H1 (cell line): ENCODE measurements around the gene MYL5. TPM values are rescaled to one million over a fixed set of nuclear protein-coding genes. Genes with fewer than 3 reads are reported as not detected.

ENCODE experiments used
- CTCF ChIA-PET: fragments of 300-600 bp; sonication (Branson Sonifier 250); formaldehyde crosslinking; loops from one replicate; lab custom pipeline; 2021; ENCODE audit not compliant: partially characterized antibody; lab: Charles Lee
- POLR2A ChIA-PET: fragments of 300-600 bp; sonication (Branson Sonifier 250); formaldehyde crosslinking; loops from one replicate; lab custom pipeline; 2021; ENCODE audit warnings: inconsistent platforms; ENCODE audit not compliant: partially characterized antibody; lab: Charles Lee
- DNase-seq, 2 experiments: peaks; one replicate each; pipeline versions ENCODE4 v3.0.0 to v3.0.0-alpha.2; 2010 to 2022; ENCODE audit warnings: low spot score in 2 of 2, low read depth in 1 of 2, mixed read lengths in 1 of 2
- FAIRE-seq: peaks from 2 replicates; lab custom pipeline; 2011; peaks lifted over from hg19 to GRCh38; lab: Jason Lieb, UNC
- H2AFZ ChIP-seq: 2 replicates; pipeline ENCODE4 v1.8.1; 2012; ENCODE audit warnings: low read length, inconsistent platforms
- H2AK5ac ChIP-seq: 2 replicates; pipeline ENCODE4 v1.6.1; 2013; ENCODE audit warnings: low read depth, low read length
- H2BK120ac ChIP-seq: replicated peaks from 2 replicates; pipeline ENCODE3; 2013; ENCODE audit warnings: low read depth, low read length, inconsistent platforms
- H2BK12ac ChIP-seq: 2 replicates; pipeline ENCODE4 v1.6.1; 2013; ENCODE audit warnings: low read depth, low read length
- H2BK15ac ChIP-seq: 2 replicates; pipeline ENCODE4 v1.6.1; 2013; ENCODE audit warnings: low read length
- H2BK20ac ChIP-seq: 2 replicates; pipeline ENCODE4 v1.6.1; 2013; ENCODE audit warnings: low read length
- H2BK5ac ChIP-seq: 2 replicates; pipeline ENCODE4 v1.6.1; 2013; ENCODE audit warnings: low read depth, low read length
- H3K14ac ChIP-seq: 2 replicates; pipeline ENCODE4 v1.6.1; 2013; ENCODE audit warnings: inconsistent platforms; ENCODE audit not compliant: insufficient read length
- H3K18ac ChIP-seq: 2 replicates; pipeline ENCODE4 v1.6.1; 2013; ENCODE audit warnings: low read length; ENCODE audit errors: extremely low read depth
- H3K23ac ChIP-seq: 2 replicates; pipeline ENCODE4 v1.6.1; 2013; ENCODE audit warnings: inconsistent platforms; ENCODE audit not compliant: insufficient read length
- H3K23me2 ChIP-seq: 2 replicates; pipeline ENCODE4 v1.6.1; 2013; ENCODE audit warnings: low read depth, low read length
- H3K27ac ChIP-seq: 2 replicates; pipeline ENCODE4 v1.6.1; 2011; ENCODE audit warnings: low read depth, low read length, inconsistent platforms
- H3K27me3 ChIP-seq, 4 experiments: replicated peaks in 1 of 4; 1 replicate in 1 of 4; 2 replicates in 3 of 4; pipeline versions ENCODE4 v1.6.1 to v1.8.1; 2011 to 2013; ENCODE audit warnings: low read length in 3 of 4, mild to moderate bottlenecking in 3 of 4, inconsistent platforms in 2 of 4, mixed read lengths in 2 of 4, moderate library complexity in 1 of 4; ENCODE audit not compliant: control insufficient read depth in 3 of 4, insufficient read depth in 3 of 4; ENCODE audit errors: extremely low read depth in 1 of 4
- H3K36me3 ChIP-seq, 4 experiments: 2 replicates each; pipeline versions ENCODE4 v1.6.1 to v1.8.1; 2011 to 2013; ENCODE audit warnings: mild to moderate bottlenecking in 4 of 4, low read length in 3 of 4, moderate library complexity in 2 of 4, control low read depth in 1 of 4, inconsistent platforms in 1 of 4; ENCODE audit not compliant: insufficient read depth in 4 of 4, control insufficient read depth in 2 of 4
- H3K4ac ChIP-seq: replicated peaks from 2 replicates; pipeline ENCODE3; 2013; ENCODE audit warnings: low read length, low read depth, mixed read lengths, inconsistent platforms; ENCODE audit not compliant: insufficient read length
- H3K4me1 ChIP-seq, 4 experiments: replicated peaks in 1 of 4; 1 replicate in 1 of 4; 2 replicates in 3 of 4; pipeline versions ENCODE4 v1.6.1 to v1.8.1; 2011 to 2013; ENCODE audit warnings: low read length in 3 of 4, inconsistent platforms in 2 of 4, mixed read lengths in 1 of 4; ENCODE audit not compliant: insufficient read depth in 4 of 4, control insufficient read depth in 3 of 4
- H3K4me2 ChIP-seq, 2 experiments: 2 replicates each; pipeline versions ENCODE4 v1.6.1 to v1.8.1; 2011 to 2013; ENCODE audit warnings: low read depth in 2 of 2, low read length in 2 of 2, control low read depth in 1 of 2, inconsistent platforms in 1 of 2, mild to moderate bottlenecking in 1 of 2; ENCODE audit not compliant: insufficient read depth in 1 of 2
- H3K4me3 ChIP-seq, 4 experiments: fragments of 200-600, 300-600 bp in 1 of 4; sonication (generic), shearing (Covaris generic), sonication (Bioruptor Twin) in 1 of 4; 2 replicates each; pipeline versions ENCODE4 v1.5.1 to v1.8.1; 2011 to 2016; ENCODE audit warnings: low read length in 4 of 4, low read depth in 3 of 4, control low read depth in 2 of 4, inconsistent platforms in 2 of 4, mild to moderate bottlenecking in 2 of 4, mixed read lengths in 1 of 4, moderate library complexity in 1 of 4; ENCODE audit not compliant: insufficient read depth in 2 of 4; ENCODE audit errors: extremely low read depth in 1 of 4
- H3K56ac ChIP-seq: replicated peaks from 2 replicates; pipeline ENCODE3; 2013; ENCODE audit warnings: low read depth, mild to moderate bottlenecking, mixed read lengths, low read length, inconsistent platforms; ENCODE audit not compliant: insufficient read length
- H3K79me1 ChIP-seq: 2 replicates; pipeline ENCODE4 v1.6.1; 2013; ENCODE audit warnings: low read depth, low read length, control low read depth
- H3K79me2 ChIP-seq, 2 experiments: 2 replicates each; pipeline versions ENCODE4 v1.6.1 to v1.8.1; 2012 to 2013; ENCODE audit warnings: low read length in 2 of 2, mild to moderate bottlenecking in 2 of 2, inconsistent platforms in 1 of 2; ENCODE audit not compliant: insufficient read depth in 2 of 2, control insufficient read depth in 1 of 2
- H3K9ac ChIP-seq, 4 experiments: replicated peaks in 1 of 4; 1 replicate in 1 of 4; 2 replicates in 3 of 4; pipeline versions ENCODE4 v1.6.1 to v1.8.1; 2011 to 2013; ENCODE audit warnings: low read depth in 3 of 4, low read length in 3 of 4, control low read depth in 2 of 4, mild to moderate bottlenecking in 2 of 4, moderate library complexity in 2 of 4, inconsistent platforms in 1 of 4; ENCODE audit errors: extremely low read depth in 1 of 4
- H3K9me3 ChIP-seq, 2 experiments: 2 replicates each; pipeline versions ENCODE4 v1.6.1 to v1.8.1; 2012 to 2013; ENCODE audit warnings: mild to moderate bottlenecking in 2 of 2, moderate library complexity in 2 of 2, control low read depth in 1 of 2, inconsistent platforms in 1 of 2, low read depth in 1 of 2, low read length in 1 of 2, mixed read lengths in 1 of 2; ENCODE audit not compliant: insufficient read depth in 2 of 2
- H4K20me1 ChIP-seq, 2 experiments: replicated peaks in 1 of 2; 2 replicates each; pipeline versions ENCODE3 to v1.8.1; 2011 to 2013; ENCODE audit warnings: inconsistent platforms in 2 of 2, low read length in 2 of 2, mild to moderate bottlenecking in 1 of 2; ENCODE audit not compliant: insufficient read depth in 2 of 2, control insufficient read depth in 1 of 2
- H4K5ac ChIP-seq: 2 replicates; pipeline ENCODE4 v1.6.1; 2013; ENCODE audit warnings: low read length, low read depth, mixed read lengths, inconsistent platforms; ENCODE audit not compliant: insufficient read length
- H4K8ac ChIP-seq: 2 replicates; pipeline ENCODE4 v1.8.0; 2013; ENCODE audit warnings: mild to moderate bottlenecking, moderate library complexity, low read length, inconsistent platforms; ENCODE audit not compliant: insufficient read depth; ENCODE audit errors: extremely low read depth
- H4K91ac ChIP-seq: replicated peaks from 2 replicates; pipeline ENCODE3; 2013; ENCODE audit warnings: low read length, mixed read lengths, inconsistent platforms; ENCODE audit not compliant: insufficient read length
- CHD1 ChIP-seq: IDR thresholded peaks from 2 replicates; pipeline ENCODE4 v1.6.1; 2012; ENCODE audit warnings: low read depth, low read length, improper control_type of control experiment
- CREB1 ChIP-seq: IDR thresholded peaks from 2 replicates; pipeline ENCODE4 v1.6.1; 2012; ENCODE audit warnings: inconsistent platforms
- MAFK ChIP-seq: IDR thresholded peaks from 2 replicates; pipeline ENCODE4 v1.6.1; 2012; ENCODE audit warnings: low read depth, mild to moderate bottlenecking, improper control_type of control experiment, low read length
- NRF1 ChIP-seq: IDR thresholded peaks from 2 replicates; pipeline ENCODE4 v1.6.1; 2011; ENCODE audit warnings: mild to moderate bottlenecking, low read depth, low read length, improper control_type of control experiment
- PHF8 ChIP-seq: fragments of 200-600 bp; sonication (generic); conservative IDR thresholded peaks from 2 replicates; pipeline ENCODE4 v1.7.1; 2012; ENCODE audit warnings: low read depth, mild to moderate bottlenecking, inconsistent platforms, low read length, moderate library complexity
- SIN3A ChIP-seq, 2 experiments: IDR thresholded peaks in 1 of 2; conservative IDR thresholded peaks in 1 of 2; 2 replicates each; pipeline ENCODE4 v1.6.1; 2011 to 2012; ENCODE audit warnings: low read length in 2 of 2, improper control_type of control experiment in 1 of 2, low read depth in 1 of 2, mild to moderate bottlenecking in 1 of 2
- SIRT6 ChIP-seq: IDR thresholded peaks from one replicate; pipeline ENCODE4 v1.7.1; 2012; ENCODE audit warnings: low read length, inconsistent platforms
- SRF ChIP-seq: IDR thresholded peaks from 2 replicates; pipeline ENCODE4 v1.6.1; 2011; ENCODE audit warnings: mild to moderate bottlenecking, low read depth, low read length, moderate library complexity
- SUZ12 ChIP-seq: fragments of 200-600 bp; sonication (generic); IDR thresholded peaks from 2 replicates; pipeline ENCODE4 v1.6.1; 2012; ENCODE audit warnings: mild to moderate bottlenecking, inconsistent platforms, low read length, moderate library complexity, mixed read lengths
- ZNF274 ChIP-seq: IDR thresholded peaks from 2 replicates; pipeline ENCODE4 v1.7.0; 2012; ENCODE audit warnings: low read length, borderline replicate concordance; ENCODE audit errors: extremely low read depth
- WGBS, 2 experiments: shearing (Covaris generic) in 1 of 2; methylation state at CpG; one replicate each; pipeline versions ENCODE4 v1.1.6 to v1.1.7; 2013 to 2015; ENCODE audit warnings: low lambda C conversion rate in 2 of 2, mixed read lengths in 2 of 2, inconsistent platforms in 1 of 2, low coverage in 1 of 2, missing lambda C conversion rate in 1 of 2; ENCODE audit not compliant: insufficient replicate concordance in 2 of 2, insufficient coverage in 1 of 2, insufficient read length in 1 of 2; ENCODE audit errors: extremely low coverage in 1 of 2, missing lambda C conversion rate in 1 of 2; 5-methylcytosine and 5-hydroxymethylcytosine counted together
- polyA plus RNA-seq, 7 experiments: library from polyadenylated mRNA; depleted of rRNA in 3 of 7; stranded (reverse) in 5 of 7; unstranded in 2 of 7; fragments of >200 nt in 5 of 7; fragments of 200-250 nt in 2 of 7; gene quantifications; 1 replicate in 5 of 7; 2 replicates in 1 of 7; 4 replicates in 1 of 7; pipeline versions ENCODE4 v1.2.1 to v1.2.3, GENCODE V29; 2011 to 2013; ENCODE audit warnings: missing spikeins in 2 of 7, mixed read lengths in 2 of 7
- total RNA-seq: library from RNA; stranded (reverse); fragmentation: NEBNext Ultra II Directional; extraction: Animal tissue kit (Norgen Biotek cat#: 25700); gene quantifications from 2 replicates; pipeline ENCODE4 v1.2.1, GENCODE V29; 2021

Gene MYL5
- total and polyA plus RNA-seq, 2 of the 8 experiments (the other 6 are each of a cell fraction or from before 2014, with no cell fraction given) = 5.7 to 6.8 TPM

- Histone ChIP-seq H4K91ac (no peak overlapping the region), H2BK120ac (no peak overlapping the region), H3K18ac (no peak overlapping the region), H3K27me3 (no peaks in the 10 kb centered on the region; a peak in 1 of 7 replicates), H3K79me1 (no peaks in the 10 kb centered on the region), H2BK15ac (no peak overlapping the region), H3K4ac (no peak overlapping the region), H3K23ac (no peak overlapping the region), H2BK20ac (no peak overlapping the region), H3K79me2 (no peaks in the 10 kb centered on the region), H2BK12ac (no peak overlapping the region), H3K4me3 (no peak overlapping the region), H3K27ac (no peak overlapping the region), H4K8ac (peak overlapping the region; percentile 35; the same call in 1 of the 2 replicates), H3K4me2 (no peak overlapping the region), H3K4me1 (peaks cover 0 to 13% (median 8%) of the 10 kb centered on the region in 4 experiments; a peak in 5 of 7 replicates), H3K9me3 (peaks cover 10 to 11% of the 10 kb centered on the region in 2 experiments; a peak in 3 of 4 replicates), H2AFZ (no peak overlapping the region), H3K9ac (no peak overlapping the region), H3K36me3 (no peaks in the 10 kb centered on the region), H2AK5ac (no peak overlapping the region), H4K20me1 (no peaks in the 10 kb centered on the region), H3K23me2 (no peaks in the 10 kb centered on the region), H4K5ac (no peak overlapping the region), H3K56ac (no peak overlapping the region), H3K14ac (no peak overlapping the region), H2BK5ac (no peak overlapping the region)
- 87% methylated on average over 18 of the region's 27 CpGs; no CpG with 5 or more reads in 1 of the 2 experiments for WGBS, 2 experiments
- ChIA-PET POLR2A (interaction anchor here (1.1 kb wide), 1 partner anchor 11 kb away, joined by 3 read pairs; no protein-coding TSS in a partner anchor), CTCF (interaction anchor here (0.6 to 1.6 kb wide), 2 partner anchors 20 to 65 kb away, joined by 3 to 4 read pairs; no protein-coding TSS in a partner anchor)
- FAIRE-seq (no peak), DNase-seq (no peak)
- no peak for TF ChIP-seq PHF8
- no peak for TF ChIP-seq SIN3A (conservative IDR thresholded peaks at IDR 0.05 in 1 of 2, IDR thresholded peaks at IDR 0.05 in 1 of 2; ENCODE audit: low read depth in 1 of 2, low read length in 2 of 2)
- TF ChIP-seq CHD1 = no peak
- no peak for TF ChIP-seq NRF1
- TF ChIP-seq ZNF274 = no peak
- no peak for TF ChIP-seq MAFK
- TF ChIP-seq CREB1 = no peak
- no peak for TF ChIP-seq SUZ12
- TF ChIP-seq SIRT6 = no peak
- no peak for TF ChIP-seq SRF
Measured at GRCh38 chr4:628821-629635, 45.3 kb upstream of the MYL5 start.
